SK-N-MC (cell line): ENCODE measurements around the gene AKR7A3.

Experiments
- EZH2 ChIP-seq: fragments of 200-600 bp; sonication (generic); IDR thresholded peaks from one replicate; pipeline ENCODE4 v1.6.1; 2017; ENCODE audit warnings: antibody characterized with exemption
- FOXP2 ChIP-seq: optimal IDR thresholded peaks from 2 replicates; pipeline ENCODE3; 2011; ENCODE audit warnings: mild to moderate bottlenecking, moderate library complexity; ENCODE audit not compliant: insufficient read depth; ENCODE audit errors: extremely low read length, control extremely low read depth
- POLR2AphosphoS5 ChIP-seq: IDR thresholded peaks from 2 replicates; pipeline ENCODE4 v1.6.1; 2012; ENCODE audit warnings: mild to moderate bottlenecking, low read depth, low read length, borderline replicate concordance

GRCh38 chr1:19311503-19311930 is 22.9 kb upstream of the AKR7A3 start:
- TF ChIP-seq POLR2AphosphoS5 (no peak), EZH2 (no peak), FOXP2 (no peak)
